ENCODE results near the gene TUBAL3.

TUBAL3 gene

DNA sequence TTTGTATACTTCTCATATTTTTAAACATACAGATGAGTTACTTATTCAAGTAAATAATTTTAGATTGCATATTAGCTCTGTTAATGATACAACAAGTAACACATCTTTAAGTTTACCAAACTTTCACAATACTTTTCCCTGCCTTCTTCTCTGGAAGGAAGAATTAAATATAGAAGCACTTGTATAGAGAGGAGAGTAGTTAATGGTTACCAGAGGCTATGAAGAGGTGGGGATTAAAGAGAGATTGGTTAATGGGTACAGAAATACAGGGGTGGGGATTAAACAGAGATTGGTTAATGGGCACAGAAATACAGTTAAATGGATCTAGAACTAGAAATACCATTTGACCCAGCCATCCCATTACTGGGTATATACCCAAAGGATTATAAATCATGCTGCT, 59.9 kb downstream of the TUBAL3 start:
- no peaks in the 10 kb centered on the region for H3K79me2 ChIP-seq (ENCODE audit: insufficient read depth, low read depth)
- H3K36me3 ChIP-seq (ENCODE audit: insufficient read depth): no peaks in the 10 kb centered on the region
- H3K4me2 ChIP-seq: no peak overlapping the region
- no peaks in the 10 kb centered on the region for H3K27me3 ChIP-seq (ENCODE audit: insufficient read depth, low read depth)
- no peaks in the 10 kb centered on the region for H3K4me1 ChIP-seq (ENCODE audit: low read depth, poor library complexity, severe bottlenecking)
- TF ChIP-seq, protein P1, sequence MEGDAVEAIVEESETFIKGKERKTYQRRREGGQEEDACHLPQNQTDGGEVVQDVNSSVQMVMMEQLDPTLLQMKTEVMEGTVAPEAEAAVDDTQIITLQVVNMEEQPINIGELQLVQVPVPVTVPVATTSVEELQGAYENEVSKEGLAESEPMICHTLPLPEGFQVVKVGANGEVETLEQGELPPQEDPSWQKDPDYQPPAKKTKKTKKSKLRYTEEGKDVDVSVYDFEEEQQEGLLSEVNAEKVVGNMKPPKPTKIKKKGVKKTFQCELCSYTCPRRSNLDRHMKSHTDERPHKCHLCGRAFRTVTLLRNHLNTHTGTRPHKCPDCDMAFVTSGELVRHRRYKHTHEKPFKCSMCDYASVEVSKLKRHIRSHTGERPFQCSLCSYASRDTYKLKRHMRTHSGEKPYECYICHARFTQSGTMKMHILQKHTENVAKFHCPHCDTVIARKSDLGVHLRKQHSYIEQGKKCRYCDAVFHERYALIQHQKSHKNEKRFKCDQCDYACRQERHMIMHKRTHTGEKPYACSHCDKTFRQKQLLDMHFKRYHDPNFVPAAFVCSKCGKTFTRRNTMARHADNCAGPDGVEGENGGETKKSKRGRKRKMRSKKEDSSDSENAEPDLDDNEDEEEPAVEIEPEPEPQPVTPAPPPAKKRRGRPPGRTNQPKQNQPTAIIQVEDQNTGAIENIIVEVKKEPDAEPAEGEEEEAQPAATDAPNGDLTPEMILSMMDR (conservative IDR thresholded peaks at IDR 0.05; ENCODE audit: low read depth, low read length): no peak
- no peaks in the 10 kb centered on the region for H4K20me1 ChIP-seq (ENCODE audit: insufficient read depth)
- no peak overlapping the region for H3K4me3 ChIP-seq (IDR thresholded peaks at IDR 0.05; ENCODE audit: insufficient read depth, low read depth, low read length)
- no peak overlapping the region for H2AFZ ChIP-seq (ENCODE audit: low read depth)
- no peak overlapping the region for H3K27ac ChIP-seq
- no peak overlapping the region for H3K9ac ChIP-seq

DNA sequence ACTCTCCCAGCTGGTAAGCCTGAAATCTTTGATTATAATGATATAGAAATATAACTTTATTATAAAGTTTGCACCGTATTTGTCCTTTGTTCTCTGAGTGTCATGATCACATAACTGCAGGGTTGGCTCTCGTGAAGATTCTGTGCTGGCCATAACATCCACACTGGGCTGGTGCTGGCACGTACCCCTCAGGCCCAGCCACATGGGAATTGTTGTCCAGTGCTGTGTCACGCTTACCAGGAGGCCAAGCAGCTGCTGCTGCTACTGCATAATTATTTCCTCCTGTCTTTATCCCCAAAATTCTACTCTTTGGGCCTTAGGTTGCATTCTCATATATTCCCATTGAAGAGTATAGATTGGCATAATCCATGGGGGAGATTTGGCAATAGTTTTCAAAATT, 60.6 kb downstream of the TUBAL3 start:
- no peak overlapping the region for H3K4me3 ChIP-seq (IDR thresholded peaks at IDR 0.05; ENCODE audit: insufficient read depth, low read depth, low read length)
- H3K9ac ChIP-seq: no peak overlapping the region
- no peak overlapping the region for H3K4me2 ChIP-seq
- TF ChIP-seq, protein P1 (conservative IDR thresholded peaks at IDR 0.05; ENCODE audit: low read depth, low read length): no peak
- H3K27ac ChIP-seq: no peak overlapping the region
- no peaks in the 10 kb centered on the region for H4K20me1 ChIP-seq (ENCODE audit: insufficient read depth)
- no peak overlapping the region for H2AFZ ChIP-seq (ENCODE audit: low read depth)
- H3K79me2 ChIP-seq (ENCODE audit: insufficient read depth, low read depth): no peaks in the 10 kb centered on the region
- no peaks in the 10 kb centered on the region for H3K27me3 ChIP-seq (ENCODE audit: insufficient read depth, low read depth)
- H3K4me1 ChIP-seq (ENCODE audit: low read depth, poor library complexity, severe bottlenecking): no peaks in the 10 kb centered on the region
- H3K36me3 ChIP-seq (ENCODE audit: insufficient read depth): no peaks in the 10 kb centered on the region

DNA sequence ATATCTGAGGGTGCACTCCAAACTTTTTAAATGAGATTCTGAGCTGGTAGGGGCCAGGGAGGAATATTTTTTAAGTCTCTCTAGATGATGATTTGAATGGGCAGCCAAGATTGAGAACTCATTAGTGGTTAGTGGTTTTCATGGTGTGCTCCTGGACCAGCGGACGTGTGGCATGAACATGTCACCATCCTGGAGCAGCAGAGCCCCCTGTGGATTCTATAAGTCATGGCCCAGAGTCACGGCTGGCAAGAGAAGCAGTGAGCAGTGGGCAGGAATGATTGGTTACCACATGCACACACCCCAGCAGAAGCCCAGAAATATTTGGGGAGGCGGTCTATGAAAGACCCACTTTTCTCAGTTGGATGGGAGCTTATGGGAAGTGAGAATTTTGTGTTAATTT, 61.1 kb downstream of the TUBAL3 start:
- no peak overlapping the region for H3K4me3 ChIP-seq (IDR thresholded peaks at IDR 0.05; ENCODE audit: insufficient read depth, low read depth, low read length)
- no peak overlapping the region for H3K27ac ChIP-seq
- no peaks in the 10 kb centered on the region for H3K79me2 ChIP-seq (ENCODE audit: insufficient read depth, low read depth)
- H3K4me1 ChIP-seq (ENCODE audit: low read depth, poor library complexity, severe bottlenecking): no peaks in the 10 kb centered on the region
- H2AFZ ChIP-seq (ENCODE audit: low read depth): no peak overlapping the region
- no peaks in the 10 kb centered on the region for H4K20me1 ChIP-seq (ENCODE audit: insufficient read depth)
- no peaks in the 10 kb centered on the region for H3K36me3 ChIP-seq (ENCODE audit: insufficient read depth)
- no peaks in the 10 kb centered on the region for H3K27me3 ChIP-seq (ENCODE audit: insufficient read depth, low read depth)
- H3K9ac ChIP-seq: no peak overlapping the region
- no peak overlapping the region for H3K4me2 ChIP-seq
- TF ChIP-seq, protein P1 (conservative IDR thresholded peaks at IDR 0.05; ENCODE audit: low read depth, low read length): no peak

Measured in KMS-11 (cell line).